Lower leg skin (tissue), 4 donors: Measurements from ENCODE around the gene P2RY2. TPM values are rescaled to one million over a fixed set of nuclear protein-coding genes. Genes with fewer than 3 reads are reported as not detected.

Experiments used
- DNase-seq, 2 donors: peaks; one replicate each; pipeline ENCODE4 v3.0.0-alpha.2; 2019; ENCODE audit warnings: low spot score in 2 of 2
- H3K4me3 ChIP-seq: fragments of 200-600 bp; sonication (generic); 2 replicates; pipeline ENCODE4 v1.5.1; 2017; ENCODE audit warnings: mild to moderate bottlenecking, low read depth; ENCODE audit not compliant: poor library complexity, severe bottlenecking
- CTCF ChIP-seq, 3 donors: fragments of 450-650 bp; IDR thresholded peaks; one replicate each; pipeline ENCODE4 v1.5.1; 2016; ENCODE audit warnings: antibody characterized with exemption in 3 of 3, mild to moderate bottlenecking in 3 of 3, moderate library complexity in 2 of 3
- POLR2A ChIP-seq, 2 donors: fragments of 450-650 bp; IDR thresholded peaks; one replicate each; pipeline ENCODE4 v1.6.1; 2016 to 2017; ENCODE audit warnings: antibody characterized with exemption in 2 of 2, mild to moderate bottlenecking in 1 of 2, moderate library complexity in 1 of 2
- WGBS, 2 donors: methylation state at CpG; one replicate each; pipeline ENCODE4 v1.1.5; 2018; 5-methylcytosine and 5-hydroxymethylcytosine counted together
- intact Hi-C: fragments of 100-400 bp; cut with DNase I; formaldehyde crosslinking; loops from one replicate; pipeline ENCODE4 v1.15.0; 2023; ENCODE audit warnings: low total_unique reads
- total RNA-seq, 4 donors: library from RNA; depleted of rRNA; stranded (reverse); fragments of >200 nt; gene quantifications; one replicate each; pipeline ENCODE4 v1.1.0, GENCODE V29; 2016

Gene P2RY2
- total RNA-seq, 4 donors from 2014 or later: 3.2 to 8.7 (median 5.1) TPM

DNA sequence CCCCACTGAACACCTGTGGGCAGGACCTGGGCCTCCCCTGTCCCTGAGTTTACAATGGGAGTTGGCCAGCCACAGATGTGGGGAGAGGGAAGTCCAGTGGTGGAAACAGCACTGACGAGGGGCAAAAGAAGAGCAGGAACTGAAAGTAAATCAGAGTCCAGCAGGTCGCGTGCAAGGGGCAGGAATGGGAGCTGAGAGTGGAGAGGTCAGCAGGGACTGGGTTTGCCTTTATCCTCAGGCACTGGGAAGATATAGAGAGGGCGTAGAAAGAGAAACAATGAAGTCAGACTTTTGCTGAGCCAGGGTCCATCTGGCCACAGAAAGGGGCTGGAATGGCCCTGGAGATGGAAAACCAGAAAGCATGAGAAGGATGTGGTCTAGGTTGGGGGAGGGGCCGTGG lies 62.5 kb downstream of the P2RY2 start:
- DNase-seq: no peak
- intact Hi-C loops: no loop called here
- 75 to 86% methylated on average over 5 of the region's 5 CpGs for WGBS, 2 donors
- no peak overlapping the region for H3K4me3 ChIP-seq
- TF ChIP-seq CTCF (IDR thresholded peaks at IDR 0.05) (no peak), POLR2A (IDR thresholded peaks at IDR 0.05) (no peak)

DNA sequence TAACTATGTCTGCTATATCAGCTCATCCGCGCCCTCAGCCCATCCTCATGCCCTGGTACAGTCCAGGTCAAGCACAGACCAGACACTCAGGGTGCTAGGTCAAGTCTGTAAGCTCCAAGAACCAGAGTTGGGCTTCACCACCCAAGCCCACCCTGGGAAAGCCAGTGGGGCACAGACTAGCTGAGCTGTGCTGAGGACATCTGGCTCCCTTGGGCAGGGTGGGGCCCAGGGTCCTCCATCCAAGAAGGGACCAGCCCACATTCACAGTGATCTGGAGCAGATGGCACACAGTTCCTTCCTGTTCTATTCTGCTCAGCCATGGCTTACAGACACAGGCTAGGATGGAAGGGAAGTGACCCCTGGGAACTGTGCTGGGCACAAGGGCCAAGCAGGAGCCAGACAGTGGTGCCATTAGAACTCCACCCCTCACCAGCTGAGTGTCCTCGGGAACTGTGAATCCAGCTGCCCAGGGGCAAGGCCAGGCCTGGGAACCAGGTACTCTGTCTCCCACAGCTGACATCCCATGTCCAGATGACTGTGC lies 63.2 kb downstream of the P2RY2 start:
- intact Hi-C loops: no loop called here
- DNase-seq: no peak

DNA sequence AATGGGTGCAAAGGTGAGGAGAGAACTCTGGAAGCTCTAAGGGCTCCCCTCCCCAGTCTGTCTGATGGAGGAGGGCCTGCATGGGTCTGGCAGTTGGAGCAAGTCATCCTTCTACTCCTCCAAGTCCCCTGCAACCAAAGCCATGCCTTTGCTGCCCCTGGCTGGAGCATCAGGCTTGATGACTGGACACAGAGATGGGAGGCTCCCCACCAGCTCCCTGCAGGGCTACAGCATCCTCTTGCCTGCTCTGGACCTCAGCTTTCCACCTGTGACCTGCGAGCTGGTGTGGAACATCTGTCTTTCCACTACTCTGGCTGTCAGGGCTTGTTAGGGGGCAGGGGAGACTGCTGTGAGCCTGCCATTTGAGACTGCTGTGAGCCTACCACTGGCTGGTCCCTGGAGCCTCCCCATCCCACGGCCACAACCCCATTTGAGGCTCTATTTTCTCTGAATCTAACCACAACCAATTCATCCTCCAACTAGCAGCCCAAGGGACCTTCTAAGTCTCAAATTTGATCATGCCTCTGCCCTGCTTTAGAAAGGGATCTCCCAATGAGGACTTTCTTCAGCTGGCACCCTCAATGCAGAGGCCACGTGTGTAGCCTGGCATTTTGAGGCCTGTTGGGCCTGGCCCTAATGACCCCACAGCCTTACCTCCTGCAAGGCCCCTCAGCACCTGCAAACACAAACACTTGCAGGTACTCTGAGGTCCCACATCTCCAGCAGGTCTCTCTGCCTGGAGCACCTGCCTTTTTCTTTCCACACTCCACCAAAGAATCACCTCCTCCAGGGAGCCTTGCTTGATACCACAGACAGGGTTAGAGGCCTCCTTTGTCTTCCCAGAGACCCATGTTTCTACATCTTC lies 63.9 kb downstream of the P2RY2 start:
- 91 to 93% methylated on average over 2 to 3 of the region's 3 CpGs for WGBS, 2 donors
- intact Hi-C loops: loop anchor here (1.0 kb wide), 1 partner anchor 47 kb away; no protein-coding TSS in a partner anchor
- no peak overlapping the region for H3K4me3 ChIP-seq
- TF ChIP-seq CTCF (IDR thresholded peaks at IDR 0.05) (no peak), POLR2A (IDR thresholded peaks at IDR 0.05) (no peak)
- no peak for DNase-seq

More for the DNA sequence above, 63.2 kb downstream of the P2RY2 start:
- H3K4me3 ChIP-seq: no peak overlapping the region
- TF ChIP-seq CTCF (IDR thresholded peaks at IDR 0.05) (no peak), POLR2A (IDR thresholded peaks at IDR 0.05) (no peak)
- WGBS, 2 donors: 82 to 89% methylated on average over 3 of the region's 3 CpGs

GRCh38 chr11:73283276-73284000 lies 65.4 kb downstream of the P2RY2 start:
- intact Hi-C loops: no loop called here
- WGBS, 2 donors: 65 to 74% methylated on average over 10 of the region's 10 CpGs
- no peak overlapping the region for H3K4me3 ChIP-seq
- TF ChIP-seq CTCF (IDR thresholded peaks at IDR 0.05) (no peak), POLR2A (IDR thresholded peaks at IDR 0.05) (no peak)
- DNase-seq: no peak

- intact Hi-C loops: no loop called here
- DNase-seq: no peak
- 80 to 93% methylated on average over 3 of the region's 3 CpGs for WGBS, 2 donors
- no peak overlapping the region for H3K4me3 ChIP-seq
- TF ChIP-seq CTCF (IDR thresholded peaks at IDR 0.05) (no peak), POLR2A (IDR thresholded peaks at IDR 0.05) (no peak)
Measured at GRCh38 chr11:73284106-73284505, 66.0 kb downstream of the P2RY2 start.
